Measurements from ENCODE around the gene MAP4K4.

- no peak for TF ChIP-seq CTCF (conservative IDR thresholded peaks at IDR 0.05; ENCODE audit: low read depth, low read length)
- no peak for TF ChIP-seq EZH2 (IDR thresholded peaks at IDR 0.05; ENCODE audit: low read length, unreplicated experiment)
- TF ChIP-seq EZH2phosphoT487 (IDR thresholded peaks at IDR 0.05; ENCODE audit: borderline replicate concordance, low read length), result no peak
Observed at GRCh38 chr2:101864426-101864825, 166.9 kb downstream of the MAP4K4 start.

Measured in PC-3 (cell line).